Fibroblast of upper back skin (primary cell): ENCODE data around the gene PACSIN2.

Experiments used
- DNase-seq: peaks from one replicate; pipeline ENCODE4 v3.0.0-alpha.2; 2013

The PACSIN2 gene

DNA sequence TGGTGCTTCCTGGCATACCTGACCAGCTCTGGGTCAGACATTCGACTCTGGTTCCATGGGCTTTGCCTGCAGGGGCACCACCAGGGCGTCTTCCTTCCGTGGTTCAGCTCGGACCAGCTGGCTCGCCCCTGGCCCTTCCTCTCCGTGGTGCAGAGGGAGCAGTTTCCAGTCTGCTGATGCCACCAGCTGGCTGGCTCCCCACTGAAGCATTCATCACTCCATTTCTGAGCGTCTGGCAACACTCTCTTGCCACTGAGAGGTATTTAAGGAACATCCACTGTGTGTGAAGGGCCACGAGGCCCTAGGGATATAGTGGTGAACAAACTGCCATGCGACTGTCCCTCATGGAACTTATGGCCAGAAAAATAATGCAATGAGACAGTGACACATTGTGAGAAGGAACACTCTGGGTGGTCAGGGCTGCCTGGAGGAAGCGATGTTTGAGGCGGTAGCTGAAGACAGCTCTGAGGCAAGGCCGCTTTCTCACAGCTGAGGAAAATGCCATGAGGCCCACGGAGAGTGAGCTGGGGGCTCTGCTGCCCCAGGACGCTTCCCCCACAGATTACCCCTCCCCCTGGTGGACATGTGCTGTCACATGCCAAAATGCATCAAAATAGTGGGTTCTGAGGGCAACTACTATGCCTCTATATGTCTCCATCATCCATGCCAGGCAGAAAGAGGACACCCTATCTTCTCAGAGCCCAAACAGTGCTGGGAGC is 113.0 kb downstream of the PACSIN2 start:
- DNase-seq, result no peak

DNA sequence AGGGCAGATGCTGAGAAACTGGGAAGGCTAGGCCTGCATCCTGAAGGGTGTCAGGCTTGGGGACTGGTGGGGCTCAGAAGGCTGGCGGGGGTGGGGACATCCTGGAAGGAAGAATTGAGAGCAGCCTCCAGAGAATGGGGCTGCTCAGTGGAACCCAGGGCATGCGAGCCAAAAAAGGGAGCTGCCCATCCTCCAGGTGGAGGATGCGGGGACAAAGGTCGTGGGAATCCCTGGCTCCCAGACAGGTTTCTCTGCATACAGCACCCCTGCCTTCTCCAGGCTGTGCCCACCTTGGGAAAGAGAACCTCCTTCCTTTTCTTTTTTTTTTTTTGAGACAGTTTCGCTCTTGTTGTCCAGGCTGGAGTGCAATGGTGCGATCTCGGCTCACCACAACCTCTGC is 117.0 kb downstream of the PACSIN2 start:
- no peak for DNase-seq

GRCh38 chr22:42895541-42895981 is 119.4 kb downstream of the PACSIN2 start:
- DNase-seq, result no peak

DNA sequence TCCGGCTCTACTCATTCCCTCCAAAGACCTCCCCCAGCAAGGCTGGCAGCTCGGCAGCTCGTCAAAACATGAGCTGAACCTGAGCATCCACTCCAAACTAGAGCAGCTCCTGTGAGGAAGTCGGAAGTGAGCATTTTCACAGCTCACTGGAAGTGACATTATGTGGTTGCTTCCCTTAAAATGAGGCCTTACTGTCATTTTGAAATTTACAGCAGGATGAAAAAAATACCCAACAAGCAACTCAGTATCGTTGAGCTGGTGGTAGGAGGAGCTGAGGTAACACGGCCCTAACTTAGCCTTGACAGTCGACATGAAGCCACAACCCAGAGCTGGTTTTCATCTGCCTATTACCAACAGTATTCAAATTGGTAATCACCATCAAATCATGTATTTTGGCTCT is 119.9 kb downstream of the PACSIN2 start:
- DNase-seq, result no peak

DNA sequence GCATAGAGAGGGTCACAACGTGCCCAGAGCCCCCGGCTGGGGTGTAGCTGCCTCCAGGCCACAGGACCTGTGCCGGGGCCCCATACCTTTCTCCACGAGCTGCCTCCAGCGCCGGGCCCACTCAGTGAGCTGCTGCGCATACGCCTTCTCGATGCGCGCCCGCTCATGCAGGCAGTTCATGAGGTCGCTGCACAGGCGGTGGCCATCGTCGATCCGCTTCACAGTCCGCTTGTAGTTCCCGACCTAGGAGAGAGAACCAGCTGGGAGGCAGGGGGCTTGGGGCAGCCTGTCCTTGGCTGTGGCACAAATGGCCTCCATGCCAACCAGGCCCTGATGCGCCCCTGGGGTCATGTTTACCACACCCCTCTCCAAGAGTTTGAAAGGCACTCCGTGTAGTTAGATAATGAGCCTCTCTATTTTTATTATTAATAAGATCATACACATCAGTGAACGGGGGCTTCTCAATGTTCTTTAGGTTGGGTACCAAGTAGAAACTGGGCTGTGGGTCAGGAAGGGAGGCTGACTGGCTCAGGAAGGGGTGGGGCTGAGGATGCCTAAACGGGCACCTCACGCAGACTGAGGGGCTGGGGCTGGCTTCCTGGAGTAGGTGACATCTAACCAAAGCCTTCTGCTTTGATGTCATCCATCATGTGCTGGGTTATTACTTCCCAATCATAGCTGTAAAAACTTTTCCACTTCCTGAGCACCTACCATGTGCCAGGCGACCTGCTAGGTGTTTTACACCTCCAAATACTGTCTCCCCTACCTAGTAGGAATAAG is 121.4 kb downstream of the PACSIN2 start:
- DNase-seq, result no peak

DNA sequence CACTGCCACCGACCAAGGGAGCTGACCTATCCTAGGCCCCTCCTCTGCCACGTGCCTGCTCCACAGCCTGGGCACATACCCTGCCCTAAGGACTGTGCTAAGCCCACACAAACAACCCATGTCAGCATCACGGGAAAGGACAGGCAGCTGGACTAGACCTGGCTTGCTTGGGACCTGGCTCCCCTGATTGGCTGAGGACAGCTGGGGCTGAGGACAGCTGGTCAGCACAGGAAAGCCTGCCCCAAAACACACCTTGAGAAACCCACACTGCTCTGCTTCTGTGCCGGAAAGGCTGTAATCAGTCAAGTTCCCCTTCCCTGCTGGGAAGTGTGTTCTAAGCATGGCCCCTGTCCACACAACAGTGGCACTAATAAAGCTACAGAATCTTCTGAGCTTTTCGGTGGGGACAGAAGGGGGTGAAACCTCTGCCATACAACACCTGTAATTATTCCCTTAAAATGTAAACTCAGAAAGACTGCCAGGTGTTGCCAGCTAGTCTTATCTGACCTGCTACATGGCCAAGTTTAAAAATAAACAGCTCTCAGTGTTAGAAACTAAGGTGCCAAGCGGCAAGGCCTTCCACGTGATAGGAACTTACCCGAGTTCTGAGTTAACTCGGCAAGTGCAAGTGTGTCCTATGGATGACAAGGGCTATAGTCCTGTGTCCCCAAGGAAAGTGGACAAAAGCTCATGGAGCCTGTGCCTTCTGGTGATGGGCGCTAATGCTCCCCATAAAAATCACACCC is 122.2 kb downstream of the PACSIN2 start:
- no peak for DNase-seq

DNA sequence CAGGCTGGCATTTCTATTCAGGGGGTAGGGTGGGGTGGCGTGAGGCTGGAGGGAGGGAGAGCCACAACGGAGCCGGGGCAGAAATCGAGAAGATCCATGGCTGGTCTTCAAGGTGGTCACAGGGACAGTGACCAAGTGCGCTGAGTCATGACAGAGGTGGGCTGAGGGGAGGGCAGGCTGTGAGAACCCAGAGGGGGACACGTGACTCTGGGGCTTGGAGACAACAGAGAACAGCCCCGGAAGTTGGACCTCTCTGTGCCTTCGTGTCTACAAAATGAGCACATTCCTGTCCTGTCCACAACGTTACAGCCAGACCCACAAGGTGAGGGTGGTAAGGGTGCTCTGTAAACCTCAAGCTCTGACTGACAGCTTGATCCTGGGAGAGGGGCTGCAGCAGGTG is 122.8 kb downstream of the PACSIN2 start:
- DNase-seq, result no peak

DNA sequence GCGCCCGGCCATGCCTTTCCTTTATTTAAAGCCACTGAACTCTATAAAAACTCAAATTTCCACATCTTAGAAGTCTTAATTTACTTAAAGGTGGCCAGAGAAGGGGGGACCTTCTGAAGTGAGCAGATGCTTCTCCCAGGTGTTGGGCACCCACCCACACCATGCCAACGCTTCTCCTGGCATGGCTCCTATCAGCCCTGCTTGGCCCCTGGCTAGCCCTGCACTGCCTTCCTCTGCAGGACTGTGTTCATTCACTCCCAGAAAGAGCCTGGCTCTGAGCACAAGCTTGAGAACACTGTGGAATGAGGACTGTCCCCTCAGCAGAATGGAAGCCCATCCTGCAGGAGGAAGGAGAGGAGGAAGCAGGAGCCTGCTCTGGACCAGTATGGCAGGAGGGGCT is 123.3 kb downstream of the PACSIN2 start:
- DNase-seq, result no peak

- no peak for DNase-seq
Measured at GRCh38 chr22:42891008-42891407, 123.9 kb downstream of the PACSIN2 start.

DNA sequence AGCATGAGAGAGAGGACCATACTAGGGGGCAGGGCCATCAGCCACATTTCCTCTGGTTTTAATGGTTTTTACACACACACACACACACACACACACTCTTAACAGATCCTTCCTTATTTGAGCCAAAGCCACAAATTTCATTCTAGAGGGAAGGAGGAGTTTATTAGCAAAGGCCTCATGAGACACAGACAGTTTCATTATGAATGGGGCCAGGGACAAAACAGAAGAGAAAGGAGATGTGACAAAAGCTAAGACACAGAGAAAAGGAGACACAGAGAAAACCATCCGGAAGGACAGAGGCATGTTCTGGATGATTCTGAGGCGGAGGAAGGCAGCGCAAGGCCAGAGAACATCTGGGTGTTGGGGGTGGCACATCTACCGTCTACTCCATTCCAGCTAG is 125.6 kb downstream of the PACSIN2 start:
- no peak for DNase-seq

GRCh38 chr22:42887523-42888507 is 127.1 kb downstream of the PACSIN2 start:
- DNase-seq, result no peak

DNA sequence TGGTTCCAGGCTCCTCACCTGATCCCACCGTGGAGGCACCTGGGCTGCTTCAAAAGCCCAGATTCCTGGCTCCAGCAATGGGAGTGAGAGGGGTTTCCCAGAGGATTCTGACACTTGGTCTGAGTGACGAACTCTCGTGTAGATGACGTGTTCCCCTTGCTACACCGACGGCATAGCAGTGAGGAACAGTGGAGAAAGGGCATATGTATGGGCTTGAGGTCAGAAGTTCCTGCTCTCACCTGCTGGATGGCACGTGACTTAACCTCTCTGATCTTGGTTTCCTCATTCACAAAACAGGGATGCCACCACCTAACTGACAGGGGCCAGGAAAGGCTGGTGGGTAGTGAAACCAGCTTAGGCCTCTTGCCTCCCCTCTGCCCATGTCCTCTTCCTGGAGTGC is 127.8 kb downstream of the PACSIN2 start:
- no peak for DNase-seq

DNA sequence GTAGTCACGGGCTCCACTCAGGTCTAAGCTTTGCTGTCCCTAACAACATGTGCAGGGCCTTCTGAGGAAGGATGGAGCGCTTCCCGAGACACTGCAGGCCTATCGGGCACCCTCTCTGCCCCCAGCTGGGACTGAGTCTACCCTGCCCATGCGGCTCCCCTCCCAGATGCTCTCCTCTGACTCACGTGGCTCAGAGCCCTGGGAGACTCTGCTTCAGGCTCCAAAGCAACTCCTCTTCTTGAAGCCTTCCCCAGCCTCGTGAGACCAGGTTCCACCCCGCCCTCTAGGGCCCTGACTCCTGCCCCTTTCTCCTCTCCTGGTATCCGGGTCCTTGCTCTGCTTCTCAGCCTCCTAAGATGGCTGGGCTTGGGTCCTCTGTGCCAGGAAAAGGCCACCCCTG is 129.5 kb downstream of the PACSIN2 start:
- DNase-seq, result no peak

DNA sequence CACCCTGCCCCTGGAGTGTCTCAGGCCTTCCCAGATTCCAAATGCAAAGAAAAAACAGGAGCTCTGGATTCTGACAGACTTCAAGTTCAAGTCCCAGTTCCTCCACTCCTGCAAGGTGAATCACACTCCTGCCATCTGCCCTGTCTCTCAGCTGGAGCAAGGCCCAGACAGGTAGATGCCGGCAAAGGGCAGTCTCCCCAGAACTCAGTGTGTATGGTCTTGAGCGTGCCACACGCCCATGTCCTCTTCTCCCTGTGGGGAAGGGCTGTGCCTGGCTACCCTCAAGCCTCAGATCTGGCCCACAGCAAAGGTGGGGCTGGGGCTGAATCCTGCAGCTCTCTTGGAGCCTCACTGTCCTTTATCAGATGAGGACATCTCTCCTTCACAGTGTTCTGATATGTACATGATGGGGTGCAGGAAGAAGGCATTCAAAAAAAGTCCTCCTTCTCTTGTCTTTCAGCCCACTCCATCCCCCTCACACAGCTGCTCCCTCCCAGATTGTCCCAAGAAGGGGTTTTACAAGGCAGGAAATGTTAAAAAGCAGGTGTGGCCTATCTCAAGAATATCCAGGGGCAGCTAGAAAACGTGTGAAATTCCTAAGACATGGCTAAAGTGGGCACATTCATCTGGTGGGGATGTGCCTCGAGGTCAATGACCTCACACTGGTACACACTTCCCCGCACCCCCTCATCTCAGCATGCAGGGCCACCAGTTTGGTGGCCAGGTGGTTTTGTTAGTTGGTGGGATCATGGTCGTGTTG is 130.2 kb downstream of the PACSIN2 start:
- no peak for DNase-seq

- DNase-seq, result no peak
Measured at GRCh38 chr22:42883970-42884369, 131.0 kb downstream of the PACSIN2 start.

DNA sequence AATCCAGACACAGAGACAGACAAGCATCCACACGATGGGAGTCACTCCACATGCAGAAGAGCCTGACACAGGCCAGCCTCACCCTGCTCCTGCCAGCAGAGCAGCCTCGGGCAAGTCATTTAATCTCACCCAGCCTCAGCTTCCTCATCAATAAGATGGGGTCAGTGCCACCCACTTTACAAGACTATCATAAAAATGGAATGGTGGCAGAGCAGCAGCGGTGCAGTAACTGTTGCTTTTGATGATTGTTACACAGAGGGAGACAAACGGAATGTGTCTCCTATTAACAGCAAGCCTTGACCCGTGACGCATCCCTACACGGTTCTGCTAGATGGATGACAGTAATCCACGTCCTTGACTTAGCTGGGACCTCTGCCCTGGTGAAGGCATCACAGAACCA is 131.8 kb downstream of the PACSIN2 start:
- DNase-seq, result no peak

DNA sequence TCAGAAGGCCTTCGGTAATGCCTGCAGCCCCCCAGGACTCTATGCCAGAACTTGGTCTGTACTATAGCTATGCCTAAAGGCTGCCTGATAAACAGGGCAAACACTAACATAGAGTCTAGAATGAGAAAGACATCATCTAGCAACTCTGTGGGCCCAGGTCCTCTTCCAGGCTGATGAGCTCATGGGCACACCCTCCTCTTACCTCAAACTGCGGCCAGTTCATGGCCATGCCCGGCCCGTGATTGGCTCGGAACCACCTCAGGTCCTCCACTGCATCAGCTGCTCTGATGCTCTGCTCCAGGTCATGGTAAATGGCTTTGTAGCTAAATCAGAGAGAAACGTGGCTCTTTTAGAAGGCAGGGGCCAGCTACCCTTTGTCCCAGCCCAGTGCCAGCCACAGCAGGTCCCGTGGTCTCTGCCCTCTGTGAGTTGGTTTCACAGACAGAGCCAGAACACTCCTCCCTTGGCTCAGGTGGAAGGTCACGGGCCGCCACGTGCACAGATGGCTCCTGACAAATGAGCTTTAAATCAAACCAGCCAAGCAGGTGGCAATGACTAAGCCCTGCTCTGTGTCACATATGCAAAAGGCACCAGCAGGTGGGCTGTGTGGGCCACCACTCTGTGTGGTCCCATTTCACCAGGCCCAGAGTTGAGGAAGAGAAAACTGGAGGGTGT is 132.8 kb downstream of the PACSIN2 start:
- no peak for DNase-seq

DNA sequence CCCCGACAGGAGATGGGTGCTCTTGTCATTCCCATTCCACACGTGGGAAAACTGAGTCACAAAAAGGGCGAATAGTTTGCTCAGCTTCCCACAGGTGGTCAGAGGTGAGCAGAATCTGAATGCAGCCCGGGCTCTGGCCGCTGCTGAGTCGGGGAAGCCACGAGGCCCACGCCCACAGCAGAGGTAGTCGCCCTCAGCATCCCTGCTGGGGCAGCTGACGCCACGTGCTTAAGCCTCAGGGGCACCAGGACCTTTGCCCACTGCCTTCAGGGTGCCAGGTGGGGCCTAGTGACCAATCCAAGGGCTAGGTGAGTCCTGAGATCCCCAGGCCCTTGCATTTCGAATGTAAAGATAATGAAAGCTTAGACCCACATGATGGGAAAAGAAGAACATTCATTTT is 133.7 kb downstream of the PACSIN2 start:
- DNase-seq, result no peak

DNA sequence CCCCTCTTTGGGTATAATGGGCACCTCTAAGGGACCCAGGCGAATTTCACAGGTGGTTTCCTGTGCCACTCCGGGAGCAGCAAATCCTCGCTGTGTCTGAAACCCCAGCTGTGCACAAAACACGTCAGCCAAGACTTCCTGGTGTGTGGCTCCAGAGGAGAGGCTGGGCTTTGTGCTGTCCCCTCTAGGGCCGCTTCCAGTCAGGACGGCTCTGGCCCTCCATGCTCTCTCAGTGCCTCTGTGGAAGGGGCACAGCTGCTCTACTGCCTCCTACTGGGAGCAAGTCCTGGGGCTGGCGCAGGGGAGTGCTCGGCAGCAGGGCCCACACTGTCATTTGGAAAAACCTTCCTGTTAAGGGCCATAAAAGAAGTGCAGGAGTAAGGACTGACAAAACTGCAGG is 134.1 kb downstream of the PACSIN2 start:
- DNase-seq, result no peak

- no peak for DNase-seq
Measured at GRCh38 chr22:42879371-42880021, 135.5 kb downstream of the PACSIN2 start.
